Neural cell (in vitro differentiated cells): Measurements from ENCODE around the gene TMX4.

Experiments
- POLR2AphosphoS5 ChIP-seq: IDR thresholded peaks from 2 replicates; pipeline ENCODE4 v1.6.1; 2012
- TF ChIP-seq, protein P1 (sequence below): fragments of 450-650 bp; IDR thresholded peaks from 2 replicates; pipeline ENCODE4 v1.5.1; 2014; ENCODE audit warnings: antibody characterized with exemption, mild to moderate bottlenecking, moderate library complexity; ENCODE audit not compliant: poor library complexity, severe bottlenecking
- TF ChIP-seq, protein P2 (sequence below): IDR thresholded peaks from 2 replicates; pipeline ENCODE4 v1.6.1; 2012; ENCODE audit warnings: borderline replicate concordance

DNA sequence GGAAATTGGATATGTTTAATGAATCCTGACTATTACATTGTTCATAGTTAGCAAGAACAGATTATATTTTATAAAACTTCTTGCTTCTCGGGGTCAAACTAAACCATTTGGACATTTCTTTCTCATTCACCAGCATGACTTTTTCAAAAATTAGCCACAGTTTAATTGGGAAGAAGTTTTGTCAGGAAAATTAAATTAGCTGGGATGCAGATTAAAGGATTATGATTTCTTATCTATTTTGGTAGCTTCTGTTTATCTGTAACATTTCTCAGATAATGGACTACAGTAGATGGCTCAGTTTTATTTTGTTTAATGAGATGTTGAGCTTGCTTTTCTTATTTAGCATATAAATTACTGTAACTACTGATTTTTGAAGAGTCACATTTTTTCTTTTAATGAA, 26.4 kb upstream of the TMX4 start:
- TF ChIP-seq, protein P1, sequence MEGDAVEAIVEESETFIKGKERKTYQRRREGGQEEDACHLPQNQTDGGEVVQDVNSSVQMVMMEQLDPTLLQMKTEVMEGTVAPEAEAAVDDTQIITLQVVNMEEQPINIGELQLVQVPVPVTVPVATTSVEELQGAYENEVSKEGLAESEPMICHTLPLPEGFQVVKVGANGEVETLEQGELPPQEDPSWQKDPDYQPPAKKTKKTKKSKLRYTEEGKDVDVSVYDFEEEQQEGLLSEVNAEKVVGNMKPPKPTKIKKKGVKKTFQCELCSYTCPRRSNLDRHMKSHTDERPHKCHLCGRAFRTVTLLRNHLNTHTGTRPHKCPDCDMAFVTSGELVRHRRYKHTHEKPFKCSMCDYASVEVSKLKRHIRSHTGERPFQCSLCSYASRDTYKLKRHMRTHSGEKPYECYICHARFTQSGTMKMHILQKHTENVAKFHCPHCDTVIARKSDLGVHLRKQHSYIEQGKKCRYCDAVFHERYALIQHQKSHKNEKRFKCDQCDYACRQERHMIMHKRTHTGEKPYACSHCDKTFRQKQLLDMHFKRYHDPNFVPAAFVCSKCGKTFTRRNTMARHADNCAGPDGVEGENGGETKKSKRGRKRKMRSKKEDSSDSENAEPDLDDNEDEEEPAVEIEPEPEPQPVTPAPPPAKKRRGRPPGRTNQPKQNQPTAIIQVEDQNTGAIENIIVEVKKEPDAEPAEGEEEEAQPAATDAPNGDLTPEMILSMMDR = no peak
- TF ChIP-seq, protein P2, sequence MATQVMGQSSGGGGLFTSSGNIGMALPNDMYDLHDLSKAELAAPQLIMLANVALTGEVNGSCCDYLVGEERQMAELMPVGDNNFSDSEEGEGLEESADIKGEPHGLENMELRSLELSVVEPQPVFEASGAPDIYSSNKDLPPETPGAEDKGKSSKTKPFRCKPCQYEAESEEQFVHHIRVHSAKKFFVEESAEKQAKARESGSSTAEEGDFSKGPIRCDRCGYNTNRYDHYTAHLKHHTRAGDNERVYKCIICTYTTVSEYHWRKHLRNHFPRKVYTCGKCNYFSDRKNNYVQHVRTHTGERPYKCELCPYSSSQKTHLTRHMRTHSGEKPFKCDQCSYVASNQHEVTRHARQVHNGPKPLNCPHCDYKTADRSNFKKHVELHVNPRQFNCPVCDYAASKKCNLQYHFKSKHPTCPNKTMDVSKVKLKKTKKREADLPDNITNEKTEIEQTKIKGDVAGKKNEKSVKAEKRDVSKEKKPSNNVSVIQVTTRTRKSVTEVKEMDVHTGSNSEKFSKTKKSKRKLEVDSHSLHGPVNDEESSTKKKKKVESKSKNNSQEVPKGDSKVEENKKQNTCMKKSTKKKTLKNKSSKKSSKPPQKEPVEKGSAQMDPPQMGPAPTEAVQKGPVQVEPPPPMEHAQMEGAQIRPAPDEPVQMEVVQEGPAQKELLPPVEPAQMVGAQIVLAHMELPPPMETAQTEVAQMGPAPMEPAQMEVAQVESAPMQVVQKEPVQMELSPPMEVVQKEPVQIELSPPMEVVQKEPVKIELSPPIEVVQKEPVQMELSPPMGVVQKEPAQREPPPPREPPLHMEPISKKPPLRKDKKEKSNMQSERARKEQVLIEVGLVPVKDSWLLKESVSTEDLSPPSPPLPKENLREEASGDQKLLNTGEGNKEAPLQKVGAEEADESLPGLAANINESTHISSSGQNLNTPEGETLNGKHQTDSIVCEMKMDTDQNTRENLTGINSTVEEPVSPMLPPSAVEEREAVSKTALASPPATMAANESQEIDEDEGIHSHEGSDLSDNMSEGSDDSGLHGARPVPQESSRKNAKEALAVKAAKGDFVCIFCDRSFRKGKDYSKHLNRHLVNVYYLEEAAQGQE = no peak
- TF ChIP-seq POLR2AphosphoS5 = no peak
